Gastroesophageal sphincter (tissue), 4 donors: Measurements from ENCODE around the gene CIB2. TPM values are rescaled to one million over a fixed set of nuclear protein-coding genes. Genes with fewer than 3 reads are reported as not detected.
A peak's percentile ranks its signal among the peaks of the same experiment; 100 is the strongest.

Experiments used
- ATAC-seq: fragments of 150-250 bp; one replicate; pipeline ENCODE4 v1.9.1; 2016; ENCODE audit warnings: mild to moderate bottlenecking, moderate library complexity
- H3K27ac ChIP-seq, 4 donors: fragments of 200-600 bp; sonication (generic) in 3 of 4; 1 replicate in 3 of 4; 2 replicates in 1 of 4; pipeline ENCODE4 v1.5.1; 2016 to 2019
- H3K27me3 ChIP-seq: fragments of 200-600 bp; sonication (generic); one replicate; pipeline ENCODE4 v1.5.1; 2019
- H3K36me3 ChIP-seq, 2 donors: fragments of 200-600 bp; sonication (generic); one replicate each; pipeline ENCODE4 v1.5.1; 2019; ENCODE audit warnings: control low read depth in 1 of 2
- H3K4me1 ChIP-seq, 3 donors: fragments of 200-600 bp; sonication (generic); 1 replicate in 2 of 3; 2 replicates in 1 of 3; pipeline ENCODE4 v1.5.1; 2016 to 2019; ENCODE audit warnings: control low read depth in 2 of 3
- H3K4me3 ChIP-seq, 2 donors: fragments of 200-600 bp; sonication (generic); one replicate each; pipeline ENCODE4 v1.5.1; 2019; ENCODE audit warnings: mild to moderate bottlenecking in 1 of 2, moderate library complexity in 1 of 2
- H3K9me3 ChIP-seq, 3 donors: fragments of 200-600 bp; sonication (generic); one replicate each; pipeline ENCODE4 v1.5.1; 2017 to 2019; ENCODE audit warnings: control low read depth in 2 of 3
- CTCF ChIP-seq, 4 experiments: fragments of 200-600 bp in 2 of 4; fragments of 450-650 bp in 2 of 4; sonication (generic) in 1 of 4; IDR thresholded peaks; one replicate each; pipeline ENCODE4 v1.5.1; 2017 to 2019; ENCODE audit warnings: antibody characterized with exemption in 4 of 4, mild to moderate bottlenecking in 2 of 4, moderate library complexity in 2 of 4
- EP300 ChIP-seq: sonication (generic); formaldehyde crosslinking; IDR thresholded peaks from one replicate; pipeline ENCODE4 v1.6.1; 2017; ENCODE audit warnings: antibody characterized with exemption, mild to moderate bottlenecking
- POLR2A ChIP-seq, 2 donors: fragments of 450-650 bp; IDR thresholded peaks; one replicate each; pipeline ENCODE4 v1.6.1; 2017; ENCODE audit warnings: antibody characterized with exemption in 2 of 2, mild to moderate bottlenecking in 2 of 2, moderate library complexity in 1 of 2
- POLR2AphosphoS5 ChIP-seq: sonication (generic); formaldehyde crosslinking; IDR thresholded peaks from one replicate; pipeline ENCODE4 v1.6.1; 2017; ENCODE audit warnings: antibody characterized with exemption
- WGBS, 2 donors: methylation state at CpG; one replicate each; pipeline ENCODE4 v1.1.5; 2018; ENCODE audit warnings: low coverage in 1 of 2; 5-methylcytosine and 5-hydroxymethylcytosine counted together
- total RNA-seq, 4 donors: library from RNA; depleted of rRNA; stranded (reverse); fragments of >200 nt; gene quantifications; one replicate each; pipeline ENCODE4 v1.1.0, GENCODE V29; 2016

The CIB2 gene
- total RNA-seq, 4 donors from 2014 or later: 3.0 to 17.4 (median 8.8) TPM

DNA sequence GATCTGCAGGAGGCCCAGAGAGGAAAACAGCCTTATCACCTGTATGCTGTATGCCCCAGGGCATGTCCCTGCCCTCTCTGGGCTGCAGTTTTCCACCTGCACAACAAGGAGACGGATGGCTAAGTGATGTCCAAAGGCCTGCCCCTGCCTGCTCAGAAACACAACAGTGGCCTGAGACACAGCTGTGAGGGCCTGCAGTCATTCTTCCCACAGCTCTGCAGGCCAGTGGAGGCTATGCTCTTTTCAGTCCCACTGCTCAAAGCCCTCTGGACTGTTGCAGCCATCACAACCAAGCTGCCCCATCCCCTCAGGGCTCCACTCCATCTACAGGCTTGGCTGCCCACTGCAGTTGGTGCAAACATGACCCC is 48.5 kb downstream of the CIB2 start:
- Histone ChIP-seq H3K9me3 (no peaks in the 10 kb centered on the region), H3K36me3 (no peaks in the 10 kb centered on the region), H3K4me1 (peaks cover 0 to 7% (median 0%) of the 10 kb centered on the region in 3 donors), H3K27me3 (no peaks in the 10 kb centered on the region), H3K27ac (no peak overlapping the region), H3K4me3 (no peak overlapping the region)
- no peak for TF ChIP-seq EP300
- no peak for TF ChIP-seq POLR2AphosphoS5
- no peak for TF ChIP-seq POLR2A (IDR thresholded peaks at IDR 0.05)
- no peak for TF ChIP-seq CTCF (IDR thresholded peaks at IDR 0.05)
- 100% methylated on average over 1 of the region's 1 CpG; no CpG with 5 or more reads in 1 of the 2 donors for WGBS, 2 donors
- ATAC-seq: no peak

- H3K27me3 ChIP-seq: no peaks in the 10 kb centered on the region
- no peak overlapping the region for H3K27ac ChIP-seq
- no peak overlapping the region for H3K4me3 ChIP-seq
- 20 to 100% methylated on average over 1 of the region's 5 CpGs for WGBS, 2 donors
- TF ChIP-seq POLR2AphosphoS5: no peak
- no peak for TF ChIP-seq POLR2A (IDR thresholded peaks at IDR 0.05)
- no peak for TF ChIP-seq CTCF (IDR thresholded peaks at IDR 0.05)
- TF ChIP-seq EP300: no peak
- peaks cover 0 to 8% (median 0%) of the 10 kb centered on the region in 3 donors for H3K4me1 ChIP-seq
- no peaks in the 10 kb centered on the region for H3K36me3 ChIP-seq
- peak; percentile 21 for ATAC-seq
- H3K9me3 ChIP-seq: no peaks in the 10 kb centered on the region
Measured at GRCh38 chr15:78082106-78082742, 49.0 kb downstream of the CIB2 start.

- Histone ChIP-seq H3K4me3 (no peak overlapping the region), H3K27ac (no peak overlapping the region), H3K9me3 (no peaks in the 10 kb centered on the region), H3K36me3 (no peaks in the 10 kb centered on the region), H3K4me1 (peaks cover 0 to 26% (median 4%) of the 10 kb centered on the region in 3 donors), H3K27me3 (no peaks in the 10 kb centered on the region)
- no peak for ATAC-seq
- TF ChIP-seq POLR2A (IDR thresholded peaks at IDR 0.05): no peak
- no peak for TF ChIP-seq EP300
- TF ChIP-seq CTCF (IDR thresholded peaks at IDR 0.05): no peak
- no peak for TF ChIP-seq POLR2AphosphoS5
- 80 to 95% methylated on average over 3 to 4 of the region's 8 CpGs for WGBS, 2 donors
Measured at GRCh38 chr15:78080088-78080460, 51.2 kb downstream of the CIB2 start.

DNA sequence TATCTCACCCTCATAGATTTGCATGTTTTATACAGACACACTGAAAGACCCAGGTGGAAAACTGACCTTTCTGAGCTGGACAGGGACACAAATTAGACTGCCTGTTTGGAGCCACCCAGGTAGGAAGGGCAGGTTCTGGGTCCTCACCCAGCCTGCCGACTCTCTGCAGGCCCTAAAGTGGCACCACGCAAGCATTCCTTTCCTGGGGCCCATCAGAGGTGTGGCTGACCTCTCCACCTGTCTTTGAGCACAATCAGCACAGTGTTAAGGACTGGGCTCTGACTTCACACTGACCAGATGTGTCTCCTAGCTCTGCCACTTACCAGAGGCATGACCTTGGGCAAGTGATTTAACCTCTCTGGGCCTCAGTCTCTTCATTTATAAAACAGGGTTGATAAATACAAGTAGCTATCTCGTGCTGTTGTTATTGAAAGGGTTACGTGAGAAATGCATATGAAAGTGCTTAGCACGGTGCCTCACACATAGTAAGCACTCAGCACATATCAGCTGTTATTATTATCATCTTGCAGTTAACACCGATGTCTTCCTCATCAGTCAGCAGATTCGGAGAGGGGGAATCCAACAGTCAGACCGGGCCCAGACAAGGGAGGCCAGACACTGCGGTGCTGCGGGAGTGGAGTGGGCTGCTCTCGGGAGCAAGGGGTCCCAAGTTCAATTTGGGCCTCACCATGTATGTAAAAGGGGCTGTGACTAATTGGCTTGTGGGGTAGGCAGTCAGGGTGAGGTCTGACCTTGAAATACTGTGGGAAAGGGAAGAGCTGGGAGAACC is 51.8 kb downstream of the CIB2 start:
- ATAC-seq: no peak
- TF ChIP-seq POLR2AphosphoS5 (no peak), EP300 (no peak), POLR2A (IDR thresholded peaks at IDR 0.05) (no peak), CTCF (IDR thresholded peaks at IDR 0.05) (no peak)
- Histone ChIP-seq H3K9me3 (no peaks in the 10 kb centered on the region), H3K4me3 (no peak overlapping the region), H3K27me3 (no peaks in the 10 kb centered on the region), H3K27ac (no peak overlapping the region), H3K4me1 (peaks cover 0 to 32% (median 4%) of the 10 kb centered on the region in 3 donors), H3K36me3 (no peaks in the 10 kb centered on the region)
- 79% methylated on average over 5 of the region's 11 CpGs; no CpG with 5 or more reads in 1 of the 2 donors for WGBS, 2 donors

DNA sequence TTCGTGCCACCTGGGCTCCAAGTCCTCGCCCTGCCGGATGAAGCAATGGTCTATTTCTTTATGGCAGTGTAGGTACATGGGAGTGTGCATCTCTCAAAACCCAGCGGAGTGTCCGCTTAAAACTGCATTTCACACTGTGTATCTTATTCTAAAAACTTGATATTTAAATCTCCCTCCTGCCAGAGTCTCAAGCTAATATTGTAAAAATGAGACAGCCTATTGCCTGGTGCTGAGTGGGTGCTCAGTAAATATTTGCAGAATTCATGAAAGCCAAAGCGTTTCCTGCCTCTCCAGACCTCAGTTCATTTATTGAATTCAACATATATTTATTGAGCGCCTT is 53.4 kb downstream of the CIB2 start:
- 9 to 14% methylated on average over 3 to 5 of the region's 7 CpGs for WGBS, 2 donors

More for the DNA sequence above, 53.4 kb downstream of the CIB2 start:
- Histone ChIP-seq H3K4me1 (peaks cover 0 to 49% (median 8%) of the 10 kb centered on the region in 3 donors), H3K36me3 (no peaks in the 10 kb centered on the region), H3K27me3 (no peaks in the 10 kb centered on the region), H3K27ac (peak overlapping the region in 3 of 4 donors; percentile 91 to 95 (median 92)), H3K4me3 (peak overlapping the region; percentile 81 to 90), H3K9me3 (no peaks in the 10 kb centered on the region)
- peak; percentile 10 for ATAC-seq
- no peak for TF ChIP-seq POLR2AphosphoS5
- TF ChIP-seq EP300: no peak
- TF ChIP-seq POLR2A (IDR thresholded peaks at IDR 0.05): no peak
- no peak for TF ChIP-seq CTCF (IDR thresholded peaks at IDR 0.05)
